Activated T-cell treated with anti-CD3 and anti-CD28 coated beads for 4 hours (primary cell): ENCODE results near the gene STRA6.
"Not testable (repeated sequence)": the region's sequence is repeated elsewhere in the genome, so short reads cannot be mapped to it uniquely, and the experiment has no call there.

ENCODE experiments used
- DNase-seq: peaks from one replicate; pipeline ENCODE4 v3.0.0-alpha.2; 2020

Gene STRA6

GRCh38 chr15:74178326-74179100, 24.1 kb downstream of the STRA6 start:
- DNase-seq, result no peak

GRCh38 chr15:74176262-74177214, 26.0 kb downstream of the STRA6 start:
- no peak for DNase-seq

- no peak for DNase-seq
Observed at GRCh38 chr15:74175271-74176191, 27.1 kb downstream of the STRA6 start.

GRCh38 chr15:74174958-74175253, 27.7 kb downstream of the STRA6 start:
- no peak for DNase-seq

- DNase-seq, result no peak
Observed at GRCh38 chr15:74174219-74174957, 28.2 kb downstream of the STRA6 start.

GRCh38 chr15:74173380-74174218, 29.0 kb downstream of the STRA6 start, which contains the start of gene ISLR:
Gene ISLR (plus strand): TSS chr15:74173710. CDS start chr15:74174859, 1,149 bp downstream.
- DNase-seq, result no peak

- DNase-seq, result no peak
Observed at GRCh38 chr15:74172701-74173379, 29.7 kb downstream of the STRA6 start.

GRCh38 chr15:74171965-74172541, 30.5 kb downstream of the STRA6 start:
- DNase-seq, result no peak

GRCh38 chr15:74170875-74171578, 31.6 kb downstream of the STRA6 start:
- DNase-seq, result no peak

- DNase-seq, result no peak
Observed at GRCh38 chr15:74170071-74170844, 32.3 kb downstream of the STRA6 start.

GRCh38 chr15:74168711-74169126, 33.9 kb downstream of the STRA6 start:
- DNase-seq, result no peak

GRCh38 chr15:74167891-74168331, 34.7 kb downstream of the STRA6 start:
- DNase-seq, result no peak

GRCh38 chr15:74165461-74165860, 37.1 kb downstream of the STRA6 start:
- DNase-seq, result no peak

GRCh38 chr15:74162195-74162536, 40.4 kb downstream of the STRA6 start:
- DNase-seq, result not testable (repeated sequence)

GRCh38 chr15:74160390-74160789, 42.2 kb downstream of the STRA6 start:
- DNase-seq, result not testable (repeated sequence)

GRCh38 chr15:74159773-74160172, 42.8 kb downstream of the STRA6 start:
- DNase-seq, result no peak

GRCh38 chr15:74158855-74159650, 43.5 kb downstream of the STRA6 start:
- no peak for DNase-seq
